Measurements from ENCODE around the gene SLFN5.
"Not testable (repeated sequence)": the region's sequence is repeated elsewhere in the genome, so short reads cannot be mapped to it uniquely, and the experiment has no call there.

The SLFN5 gene

GRCh38 chr17:35298639-35299038 is 55.8 kb downstream of the SLFN5 start:
- Histone ChIP-seq H3K4me3 (ENCODE audit: low read depth, low read length) (no peak overlapping the region), H3K27me3 (ENCODE audit: insufficient read depth, low read length) (no peaks in the 10 kb centered on the region), H3K9ac (ENCODE audit: low read length) (no peak overlapping the region), H2BK12ac (ENCODE audit: low read length) (no peak overlapping the region), H3K23ac (ENCODE audit: low read length) (no peak overlapping the region), H3K4ac (ENCODE audit: low read depth, low read length) (no peak overlapping the region), H4K91ac (ENCODE audit: low read depth, low read length) (no peak overlapping the region), H3K14ac (ENCODE audit: low read length) (no peak overlapping the region), H3K9me3 (ENCODE audit: insufficient read depth, low read depth, low read length) (peaks cover 10% of the 10 kb centered on the region), H2AK5ac (ENCODE audit: low read length) (no peak overlapping the region), H3K79me2 (ENCODE audit: control insufficient read depth, insufficient read depth, low read length, poor library complexity) (no peaks in the 10 kb centered on the region), H3K27ac (ENCODE audit: low read depth, low read length) (no peak overlapping the region), H2BK5ac (ENCODE audit: low read depth, low read length, poor library complexity) (no peak overlapping the region), H3K4me2 (ENCODE audit: low read length) (peak overlapping the region; percentile 17), H3K18ac (ENCODE audit: low read length) (no peak overlapping the region), H2BK120ac (ENCODE audit: insufficient read depth, low read length, poor library complexity) (no peak overlapping the region), H3K79me1 (ENCODE audit: low read length) (no peaks in the 10 kb centered on the region), H4K12ac (ENCODE audit: low read depth, low read length) (no peak overlapping the region), H3K36me3 (ENCODE audit: control insufficient read depth in 1 of 2, insufficient read depth in 2 of 2, low read length in 2 of 2) (no peaks in the 10 kb centered on the region), H4K8ac (ENCODE audit: low read depth, low read length) (no peak overlapping the region), H3K4me1 (ENCODE audit: control insufficient read depth in 1 of 2, insufficient read depth in 2 of 2, low read length in 2 of 2) (no peaks in the 10 kb centered on the region), H2AFZ (ENCODE audit: insufficient read depth, low read length, poor library complexity) (no peak overlapping the region)
- no peak for DNase-seq

GRCh38 chr17:35299135-35299534 is 56.3 kb downstream of the SLFN5 start:
- H3K18ac ChIP-seq (ENCODE audit: low read length): no peak overlapping the region
- no peak overlapping the region for H2BK120ac ChIP-seq (ENCODE audit: insufficient read depth, low read length, poor library complexity)
- no peak overlapping the region for H4K91ac ChIP-seq (ENCODE audit: low read depth, low read length)
- DNase-seq: peak; percentile 83 to 84
- H2BK12ac ChIP-seq (ENCODE audit: low read length): no peak overlapping the region
- no peak overlapping the region for H3K9ac ChIP-seq (ENCODE audit: low read length)
- no peak overlapping the region for H3K4ac ChIP-seq (ENCODE audit: low read depth, low read length)
- H3K79me1 ChIP-seq (ENCODE audit: low read length): no peaks in the 10 kb centered on the region
- peak overlapping the region; percentile 17 for H3K4me2 ChIP-seq (ENCODE audit: low read length)
- H4K12ac ChIP-seq (ENCODE audit: low read depth, low read length): no peak overlapping the region
- no peak overlapping the region for H2BK5ac ChIP-seq (ENCODE audit: low read depth, low read length, poor library complexity)
- peaks cover 10% of the 10 kb centered on the region for H3K9me3 ChIP-seq (ENCODE audit: insufficient read depth, low read depth, low read length)
- no peak overlapping the region for H3K14ac ChIP-seq (ENCODE audit: low read length)
- H3K27ac ChIP-seq (ENCODE audit: low read depth, low read length): no peak overlapping the region
- no peaks in the 10 kb centered on the region for H3K4me1 ChIP-seq (ENCODE audit: control insufficient read depth in 1 of 2, insufficient read depth in 2 of 2, low read length in 2 of 2)
- H3K79me2 ChIP-seq (ENCODE audit: control insufficient read depth, insufficient read depth, low read length, poor library complexity): no peaks in the 10 kb centered on the region
- no peak overlapping the region for H3K23ac ChIP-seq (ENCODE audit: low read length)
- no peak overlapping the region for H2AK5ac ChIP-seq (ENCODE audit: low read length)
- no peaks in the 10 kb centered on the region for H3K36me3 ChIP-seq (ENCODE audit: control insufficient read depth in 1 of 2, insufficient read depth in 2 of 2, low read length in 2 of 2)
- no peaks in the 10 kb centered on the region for H3K27me3 ChIP-seq (ENCODE audit: insufficient read depth, low read length)
- no peak overlapping the region for H2AFZ ChIP-seq (ENCODE audit: insufficient read depth, low read length, poor library complexity)
- no peak overlapping the region for H4K8ac ChIP-seq (ENCODE audit: low read depth, low read length)
- no peak overlapping the region for H3K4me3 ChIP-seq (ENCODE audit: low read depth, low read length)
- WGBS (ENCODE audit: extremely low coverage, insufficient coverage, insufficient read length): no CpG with 5 or more reads among the region's 5 CpGs

- not testable (repeated sequence) for H2AK5ac ChIP-seq (ENCODE audit: low read length); H3K4ac ChIP-seq (ENCODE audit: low read depth, low read length); H3K14ac ChIP-seq (ENCODE audit: low read length); H3K79me1 ChIP-seq (ENCODE audit: low read length); H3K4me3 ChIP-seq (ENCODE audit: low read depth, low read length); H3K27ac ChIP-seq (ENCODE audit: low read depth, low read length); H3K79me2 ChIP-seq (ENCODE audit: control insufficient read depth, insufficient read depth, low read length, poor library complexity); H4K91ac ChIP-seq (ENCODE audit: low read depth, low read length); H4K12ac ChIP-seq (ENCODE audit: low read depth, low read length); H2AFZ ChIP-seq (ENCODE audit: insufficient read depth, low read length, poor library complexity); H2BK5ac ChIP-seq (ENCODE audit: low read depth, low read length, poor library complexity); H3K9me3 ChIP-seq (ENCODE audit: insufficient read depth, low read depth, low read length); H2BK12ac ChIP-seq (ENCODE audit: low read length); H3K27me3 ChIP-seq (ENCODE audit: insufficient read depth, low read length); H3K4me2 ChIP-seq (ENCODE audit: low read length); H2BK120ac ChIP-seq (ENCODE audit: insufficient read depth, low read length, poor library complexity); H3K9ac ChIP-seq (ENCODE audit: low read length); H3K18ac ChIP-seq (ENCODE audit: low read length); H3K23ac ChIP-seq (ENCODE audit: low read length); H3K36me3 ChIP-seq (ENCODE audit: control insufficient read depth in 1 of 2, insufficient read depth in 2 of 2, low read length in 2 of 2); H4K8ac ChIP-seq (ENCODE audit: low read depth, low read length)
- no CpG with 5 or more reads among the region's 3 CpGs for WGBS (ENCODE audit: extremely low coverage, insufficient coverage, insufficient read length)
- peak in 1 of 2 donors; percentile 9 for DNase-seq
- peaks cover 5 to 15% of the 10 kb centered on the region in 2 experiments for H3K4me1 ChIP-seq (ENCODE audit: control insufficient read depth in 1 of 2, insufficient read depth in 2 of 2, low read length in 2 of 2)
These were observed 66.5 kb downstream of the SLFN5 start for GRCh38 chr17:35309345-35309744.

- Histone ChIP-seq H3K9me3 (ENCODE audit: insufficient read depth, low read depth, low read length) (peaks cover 4% of the 10 kb centered on the region), H3K14ac (ENCODE audit: low read length) (no peak overlapping the region), H2BK12ac (ENCODE audit: low read length) (no peak overlapping the region), H3K18ac (ENCODE audit: low read length) (no peak overlapping the region), H4K12ac (ENCODE audit: low read depth, low read length) (no peak overlapping the region), H3K4ac (ENCODE audit: low read depth, low read length) (no peak overlapping the region), H3K23ac (ENCODE audit: low read length) (no peak overlapping the region), H4K8ac (ENCODE audit: low read depth, low read length) (no peak overlapping the region), H2BK5ac (ENCODE audit: low read depth, low read length, poor library complexity) (no peak overlapping the region), H3K79me2 (ENCODE audit: control insufficient read depth, insufficient read depth, low read length, poor library complexity) (no peaks in the 10 kb centered on the region), H2AK5ac (ENCODE audit: low read length) (no peak overlapping the region), H3K36me3 (ENCODE audit: control insufficient read depth in 1 of 2, insufficient read depth in 2 of 2, low read length in 2 of 2) (no peaks in the 10 kb centered on the region), H3K27ac (ENCODE audit: low read depth, low read length) (no peak overlapping the region), H3K9ac (ENCODE audit: low read length) (no peak overlapping the region), H2BK120ac (ENCODE audit: insufficient read depth, low read length, poor library complexity) (no peak overlapping the region), H3K4me3 (ENCODE audit: low read depth, low read length) (no peak overlapping the region), H4K91ac (ENCODE audit: low read depth, low read length) (no peak overlapping the region), H3K27me3 (ENCODE audit: insufficient read depth, low read length) (no peaks in the 10 kb centered on the region), H3K4me1 (ENCODE audit: control insufficient read depth in 1 of 2, insufficient read depth in 2 of 2, low read length in 2 of 2) (peaks cover 6 to 17% of the 10 kb centered on the region in 2 experiments), H3K4me2 (ENCODE audit: low read length) (no peak overlapping the region), H2AFZ (ENCODE audit: insufficient read depth, low read length, poor library complexity) (no peak overlapping the region), H3K79me1 (ENCODE audit: low read length) (no peaks in the 10 kb centered on the region)
- peak; percentile 67 to 96 for DNase-seq
- no CpG with 5 or more reads among the region's 3 CpGs for WGBS (ENCODE audit: extremely low coverage, insufficient coverage, insufficient read length)
These were observed 69.5 kb downstream of the SLFN5 start for GRCh38 chr17:35312346-35312745.

All from trophoblast cell (in vitro differentiated cells and primary cell).